Endothelial cell of umbilical vein (primary cell): ENCODE results near the gene GSN. TPM values are rescaled to one million over a fixed set of nuclear protein-coding genes. Genes with fewer than 3 reads are reported as not detected.

Experiments used
- BruUV-seq: library from RNA; stranded (reverse); fragments of 400-500 nt; replicated peaks from 2 replicates; lab custom pipeline; 2021; lab: Mats Ljungman, UMichigan
- CTCF ChIA-PET: fragments of 300-600, 350-600 bp; sonication (Branson Sonifier 250); formaldehyde crosslinking; loops from one replicate; lab custom pipeline; 2021; ENCODE audit warnings: antibody characterized with exemption, inconsistent platforms; lab: Charles Lee
- POLR2A ChIA-PET: fragments of 300-600, 350-600 bp; sonication (Branson Sonifier 250); formaldehyde crosslinking; loops from one replicate; lab custom pipeline; 2021; ENCODE audit warnings: antibody characterized with exemption, inconsistent platforms; lab: Charles Lee
- DNase-seq: peaks from one replicate; pipeline ENCODE4 v3.0.0-alpha.2; 2011; ENCODE audit warnings: low read depth, low spot score
- FAIRE-seq: peaks from 2 replicates; lab custom pipeline; 2011; peaks lifted over from hg19 to GRCh38; lab: Jason Lieb, UNC
- H2AFZ ChIP-seq: 2 replicates; pipeline ENCODE4 v1.6.0; 2012; ENCODE audit warnings: low read depth, low read length, control low read depth, inconsistent platforms
- H3K27ac ChIP-seq: 2 replicates; pipeline ENCODE4 v1.5.1; 2011; ENCODE audit warnings: low read depth, mild to moderate bottlenecking, control low read depth, low read length, moderate library complexity; ENCODE audit not compliant: insufficient read depth
- H3K27me3 ChIP-seq, 2 experiments: 2 replicates each; pipeline versions ENCODE4 v1.6.0 to v1.6.1; 2011; ENCODE audit warnings: low read length in 2 of 2, mixed read lengths in 1 of 2; ENCODE audit not compliant: control insufficient read depth in 2 of 2, insufficient read depth in 2 of 2
- H3K36me3 ChIP-seq, 2 experiments: 2 replicates in 1 of 2; 3 replicates in 1 of 2; pipeline ENCODE4 v1.5.1; 2011; ENCODE audit warnings: low read length in 2 of 2, mild to moderate bottlenecking in 1 of 2, moderate library complexity in 1 of 2; ENCODE audit not compliant: control insufficient read depth in 2 of 2, insufficient read depth in 2 of 2; ENCODE audit errors: extremely low read depth in 1 of 2
- H3K4me1 ChIP-seq: 3 replicates; pipeline ENCODE4 v1.5.1; 2011; ENCODE audit warnings: mild to moderate bottlenecking, low read length; ENCODE audit not compliant: control insufficient read depth, insufficient read depth; ENCODE audit errors: extremely low read depth
- H3K4me2 ChIP-seq: 2 replicates; pipeline ENCODE4 v1.6.1; 2011; ENCODE audit warnings: low read length, control low read depth, mixed read lengths; ENCODE audit not compliant: insufficient read depth
- H3K4me3 ChIP-seq, 3 experiments: fragments of 200-600 bp in 1 of 3; sonication (generic), shearing (Covaris generic) in 1 of 3; replicated peaks in 1 of 3; 2 replicates each; pipeline ENCODE4 v1.5.1; 2011 to 2016; ENCODE audit warnings: control low read depth in 3 of 3, low read length in 3 of 3, mild to moderate bottlenecking in 2 of 3, inconsistent platforms in 1 of 3, low read depth in 1 of 3, moderate library complexity in 1 of 3; ENCODE audit not compliant: insufficient read depth in 1 of 3
- H3K79me2 ChIP-seq: 2 replicates; pipeline ENCODE4 v1.6.0; 2012; ENCODE audit warnings: low read length, inconsistent platforms; ENCODE audit not compliant: control insufficient read depth, insufficient read depth
- H3K9ac ChIP-seq: replicated peaks from 2 replicates; pipeline ENCODE3; 2011; ENCODE audit warnings: low read length, control low read depth; ENCODE audit not compliant: insufficient read depth; ENCODE audit errors: extremely low read depth
- H3K9me1 ChIP-seq: replicated peaks from 3 replicates; pipeline ENCODE4 v1.6.0; 2011; ENCODE audit warnings: mild to moderate bottlenecking, low read length; ENCODE audit not compliant: control insufficient read depth, insufficient read depth; ENCODE audit errors: extremely low read depth
- H3K9me3 ChIP-seq: replicated peaks from 2 replicates; pipeline ENCODE4 v1.5.1; 2012; ENCODE audit warnings: low read length, inconsistent platforms; ENCODE audit not compliant: control insufficient read depth, insufficient read depth
- H4K20me1 ChIP-seq: replicated peaks from 2 replicates; pipeline ENCODE3; 2011; ENCODE audit warnings: mild to moderate bottlenecking, low read length; ENCODE audit not compliant: control insufficient read depth, insufficient read depth; ENCODE audit errors: extremely low read depth
- CTCF ChIP-seq, 2 donors: IDR thresholded peaks; 1 replicate in 1 of 2; 2 replicates in 1 of 2; pipeline ENCODE4 v1.5.1; 2011; ENCODE audit warnings: low read length in 2 of 2, mild to moderate bottlenecking in 2 of 2, moderate library complexity in 2 of 2, control low read depth in 1 of 2, inconsistent platforms in 1 of 2, low read depth in 1 of 2; ENCODE audit not compliant: insufficient read depth in 1 of 2; ENCODE audit errors: extremely low read depth in 1 of 2
- EZH2 ChIP-seq: IDR thresholded peaks from 2 replicates; pipeline ENCODE4 v1.6.1; 2012; ENCODE audit warnings: borderline replicate concordance, low read depth, mild to moderate bottlenecking, moderate library complexity, low read length, inconsistent platforms; ENCODE audit not compliant: severe bottlenecking
- FOS ChIP-seq: IDR thresholded peaks from 2 replicates; pipeline ENCODE4 v1.6.1; 2011; ENCODE audit warnings: mild to moderate bottlenecking, low read length, moderate library complexity, borderline replicate concordance; ENCODE audit not compliant: insufficient read depth
- GATA2 ChIP-seq: IDR thresholded peaks from 2 replicates; pipeline ENCODE4 v1.7.0; 2011; ENCODE audit warnings: low read depth, mild to moderate bottlenecking, moderate library complexity, mixed read lengths, low read length; ENCODE audit not compliant: insufficient read length, insufficient read depth
- JUN ChIP-seq: IDR thresholded peaks from 2 replicates; pipeline ENCODE4 v1.6.1; 2011; ENCODE audit warnings: borderline replicate concordance, low read depth; ENCODE audit not compliant: insufficient read length, insufficient read depth
- MYC ChIP-seq: IDR thresholded peaks from one replicate; pipeline ENCODE4 v1.6.1; 2011; ENCODE audit warnings: mild to moderate bottlenecking, low read depth, low read length
- POLR2A ChIP-seq: IDR thresholded peaks from 2 replicates; pipeline ENCODE4 v1.6.1; 2012; ENCODE audit warnings: low read depth, mild to moderate bottlenecking, control low read depth, low read length
- POLR2AphosphoS5 ChIP-seq: IDR thresholded peaks from 2 replicates; pipeline ENCODE4 v1.6.1; 2012; ENCODE audit warnings: low read depth, mild to moderate bottlenecking, control low read depth, low read length, moderate library complexity; ENCODE audit not compliant: insufficient read depth
- dilution Hi-C: fragments of 300-500 bp; cut with MboI; formaldehyde crosslinking; loops from one replicate; pipeline ENCODE4 v1.15.0; 2019; ENCODE audit warnings: low sequenced_read_pairs; ENCODE audit not compliant: extremely low pct_ligation_motif_present
- intact Hi-C: fragments of 100-400 bp; cut with micrococcal nuclease; formaldehyde crosslinking; loops from one replicate; pipeline ENCODE4 v1.10.0; 2022
- polyA plus RNA-seq, 4 experiments: library from polyadenylated mRNA; depleted of rRNA in 3 of 4; stranded (reverse) in 3 of 4; unstranded in 1 of 4; fragments of >200 nt; gene quantifications; 2 replicates each; pipeline versions ENCODE4 v1.2.1 to v1.2.3, GENCODE V29; 2011 to 2012; ENCODE audit warnings: missing spikeins in 1 of 4
- total RNA-seq: library from RNA; stranded (reverse); gene quantifications from 2 replicates; pipeline ENCODE4 v1.2.3, GENCODE V29; 2021
- TF ChIP-seq, protein P1 (sequence below): IDR thresholded peaks from 2 replicates; pipeline ENCODE4 v1.6.1; 2011; ENCODE audit not compliant: insufficient read depth, insufficient read length

Gene GSN
- total and polyA plus RNA-seq, 2 donors (not counting 3 experiments of a cell fraction or from before 2014, with no cell fraction given) = 130 to 232 TPM

DNA sequence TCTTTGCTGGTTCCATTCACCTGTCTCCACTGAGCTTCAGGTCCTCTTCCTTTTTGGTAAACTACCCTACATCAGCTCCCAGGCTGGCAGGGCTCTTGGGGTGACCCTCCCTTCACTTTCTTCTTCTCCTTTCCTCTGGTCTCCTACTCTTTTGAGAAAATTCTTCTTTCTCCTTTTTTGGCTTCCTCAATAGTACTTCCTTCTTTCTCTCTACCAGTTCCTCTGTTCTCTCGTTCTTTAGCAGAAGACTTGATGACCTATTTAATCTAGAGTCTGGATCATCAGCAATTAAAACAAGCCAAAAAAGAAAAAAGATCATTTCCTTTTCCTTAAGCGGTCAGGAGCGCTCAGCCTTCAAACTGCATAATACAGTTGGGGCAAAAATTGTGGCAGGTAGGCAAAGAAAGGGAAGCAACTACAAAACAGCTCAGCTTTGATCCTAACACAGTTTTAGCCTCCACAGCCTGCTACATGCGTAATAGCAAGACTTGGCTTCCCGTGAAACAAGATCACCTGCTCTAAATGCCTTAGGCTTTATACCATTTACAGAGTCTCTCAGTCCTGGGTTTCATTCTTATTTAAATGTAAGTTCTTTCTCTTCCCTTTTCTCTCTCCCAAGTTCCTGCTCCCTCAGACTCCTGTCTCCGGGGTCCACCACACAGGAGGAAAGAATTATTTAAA, 14.0 kb upstream of the GSN start:
- Histone ChIP-seq H3K36me3 (no peaks in the 10 kb centered on the region), H4K20me1 (no peaks in the 10 kb centered on the region), H3K4me2 (no peak overlapping the region), H2AFZ (no peak overlapping the region), H3K9me1 (no peaks in the 10 kb centered on the region), H3K4me3 (no peak overlapping the region), H3K9me3 (no peaks in the 10 kb centered on the region), H3K9ac (no peak overlapping the region), H3K4me1 (no peaks in the 10 kb centered on the region), H3K27ac (no peak overlapping the region), H3K79me2 (no peaks in the 10 kb centered on the region), H3K27me3 (peaks cover 13 to 18% of the 10 kb centered on the region in 2 experiments)
- intact Hi-C loops (no loop called here), dilution Hi-C loops (no loop called here)
- ChIA-PET POLR2A (no interaction called here), CTCF (interaction anchor here (1.0 to 2.8 kb wide), 7 partner anchors 8 to 157 kb away, joined by 3 to 10 read pairs (median 4); partner anchors contain the start of gene GSN)
- no peak for TF ChIP-seq JUN
- TF ChIP-seq POLR2A = no peak
- TF ChIP-seq POLR2AphosphoS5 = no peak
- TF ChIP-seq, protein P1, sequence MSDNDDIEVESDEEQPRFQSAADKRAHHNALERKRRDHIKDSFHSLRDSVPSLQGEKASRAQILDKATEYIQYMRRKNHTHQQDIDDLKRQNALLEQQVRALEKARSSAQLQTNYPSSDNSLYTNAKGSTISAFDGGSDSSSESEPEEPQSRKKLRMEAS = no peak
- TF ChIP-seq CTCF (IDR thresholded peaks at IDR 0.05; ENCODE audit: extremely low read depth in 1 of 2, insufficient read depth in 1 of 2, low read depth in 1 of 2, low read length in 2 of 2) = no peak
- TF ChIP-seq EZH2 = no peak
- TF ChIP-seq MYC = no peak
- TF ChIP-seq FOS = no peak
- TF ChIP-seq GATA2 = no peak
- FAIRE-seq (no peak), DNase-seq (no peak)
- no TSS peak for BruUV-seq
